HepG2 (cell line): ENCODE data around the gene ZNF276. TPM values are rescaled to one million over a fixed set of nuclear protein-coding genes. Genes with fewer than 3 reads are reported as not detected.
A peak's percentile ranks its signal among the peaks of the same experiment; 100 is the strongest.

ENCODE experiments used
- ADNP ChIP-seq: sonication (generic); formaldehyde crosslinking; IDR thresholded peaks from 2 replicates; pipeline ENCODE4 v1.4.0; 2020; ENCODE audit warnings: missing genetic modification reagents
- CCAR2 ChIP-seq: fragments of 200-400 bp; formaldehyde crosslinking; optimal IDR thresholded peaks from 2 replicates; pipeline ENCODE3; 2018; ENCODE audit warnings: low read depth, mild to moderate bottlenecking, low read length, moderate library complexity
- DDIT3 ChIP-seq: sonication (generic); formaldehyde crosslinking; IDR thresholded peaks from 2 replicates; pipeline ENCODE4 v1.4.0; 2020; ENCODE audit warnings: mild to moderate bottlenecking, missing genetic modification reagents
- EP300 ChIP-seq, 3 experiments: sonication (generic) in 1 of 3; formaldehyde crosslinking in 1 of 3; IDR thresholded peaks; 2 replicates each; pipeline versions ENCODE4 v1.5.1 to v1.6.1; 2011 to 2020; ENCODE audit warnings: low read depth in 2 of 3, low read length in 2 of 3, borderline replicate concordance in 1 of 3, improper control_type of control experiment in 1 of 3, mild to moderate bottlenecking in 1 of 3, missing genetic modification reagents in 1 of 3, moderate library complexity in 1 of 3
- HNF4A ChIP-seq: sonication (generic); formaldehyde crosslinking; IDR thresholded peaks from 2 replicates; pipeline ENCODE4 v1.4.0; 2020; ENCODE audit warnings: missing genetic modification reagents
- HNRNPL ChIP-seq: fragments of 200-400 bp; formaldehyde crosslinking; IDR thresholded peaks from 2 replicates; pipeline ENCODE4 v1.6.1; 2017; ENCODE audit warnings: mild to moderate bottlenecking, low read depth, low read length
- MAFK ChIP-seq, 2 experiments: IDR thresholded peaks in 1 of 2; conservative IDR thresholded peaks in 1 of 2; 2 replicates each; pipeline ENCODE4 v1.6.1; 2011; ENCODE audit warnings: improper control_type of control experiment in 2 of 2, low read length in 2 of 2
- MIER2 ChIP-seq: IDR thresholded peaks from 2 replicates; pipeline ENCODE4 v1.6.1; 2016; ENCODE audit warnings: missing biosample characterization, missing genetic modification reagents
- MNT ChIP-seq: fragments of 450-650 bp; IDR thresholded peaks from 2 replicates; pipeline ENCODE4 v1.6.1; 2016
- NCOR1 ChIP-seq: fragments of 200-600 bp; sonication (generic); IDR thresholded peaks from 2 replicates; pipeline ENCODE4 v1.7.0; 2017; ENCODE audit warnings: antibody characterized with exemption, low read length, borderline replicate concordance
- NFAT5 ChIP-seq: sonication (generic); formaldehyde crosslinking; IDR thresholded peaks from 2 replicates; pipeline ENCODE4 v1.4.0; 2020; ENCODE audit warnings: missing genetic modification reagents
- SOX13 ChIP-seq, 3 experiments: fragments of 450-650 bp in 1 of 3; sonication (generic) in 1 of 3; formaldehyde crosslinking in 1 of 3; IDR thresholded peaks in 2 of 3; conservative IDR thresholded peaks in 1 of 3; 2 replicates each; pipeline versions ENCODE4 v1.5.0 to v1.6.1; 2016 to 2020; ENCODE audit warnings: antibody characterized with exemption in 1 of 3, mild to moderate bottlenecking in 1 of 3, missing compliant biosample characterization in 1 of 3, missing genetic modification reagents in 1 of 3, moderate library complexity in 1 of 3
- TBX3 ChIP-seq: fragments of 450-650 bp; IDR thresholded peaks from 2 replicates; pipeline ENCODE4 v1.6.1; 2017; ENCODE audit warnings: antibody characterized with exemption, mild to moderate bottlenecking, inconsistent platforms, borderline replicate concordance
- ZFX ChIP-seq: sonication (generic); formaldehyde crosslinking; IDR thresholded peaks from 2 replicates; pipeline ENCODE4 v1.4.0; 2020; ENCODE audit warnings: mild to moderate bottlenecking, low read depth, missing genetic modification reagents, moderate library complexity
- ZMYM3 ChIP-seq: sonication (generic); formaldehyde crosslinking; IDR thresholded peaks from 2 replicates; pipeline ENCODE4 v1.5.1; 2020; ENCODE audit warnings: mild to moderate bottlenecking, missing genetic modification reagents
- ZNF263 ChIP-seq: sonication (generic); formaldehyde crosslinking; IDR thresholded peaks from 2 replicates; pipeline ENCODE4 v1.4.0; 2020; ENCODE audit warnings: missing genetic modification reagents
- ZNF414 ChIP-seq: sonication (generic); formaldehyde crosslinking; IDR thresholded peaks from 2 replicates; pipeline ENCODE4 v1.5.0; 2020; ENCODE audit warnings: missing genetic modification reagents
- ZNF552 ChIP-seq: sonication (generic); formaldehyde crosslinking; IDR thresholded peaks from 2 replicates; pipeline ENCODE4 v1.9.0; 2022; ENCODE audit warnings: missing genetic modification reagents, mild to moderate bottlenecking, borderline replicate concordance
- ZNF564 ChIP-seq: sonication (generic); formaldehyde crosslinking; IDR thresholded peaks from 2 replicates; pipeline ENCODE4 v1.8.1; 2023; ENCODE audit warnings: mild to moderate bottlenecking, missing genetic modification reagents
- ZNF678 ChIP-seq: sonication (generic); formaldehyde crosslinking; IDR thresholded peaks from 2 replicates; pipeline ENCODE4 v1.4.0; 2020; ENCODE audit warnings: mild to moderate bottlenecking, missing genetic modification reagents
- polyA plus RNA-seq, 8 experiments: library from polyadenylated mRNA; depleted of rRNA in 3 of 8; stranded (reverse) in 7 of 8; unstranded in 1 of 8; fragments of >200 nt; fragmentation: Illumina TruSeq in 4 of 8; extraction: Trizol in 4 of 8; gene quantifications; 2 replicates each; pipeline versions ENCODE4 v1.2.1 to v1.2.3, GENCODE V29; 2011 to 2016; ENCODE audit warnings: low read depth in 4 of 8, missing spikeins in 1 of 8, mixed read lengths in 1 of 8; ENCODE audit not compliant: insufficient read depth in 1 of 8
- total RNA-seq, 5 experiments: library from RNA; depleted of rRNA; stranded (reverse); fragments of >200 nt; fragmentation: Illumina TruSeq; extraction: Trizol; gene quantifications; 2 replicates each; pipeline ENCODE4 v1.2.3, GENCODE V29; 2016; ENCODE audit warnings: low read depth in 1 of 5

ZNF276 gene
- total and polyA plus RNA-seq, 2 of the 13 experiments (the other 11 are each of a cell fraction or from before 2014, with no cell fraction given), result 17.7 to 18.0 TPM

- peak; percentile 81 for TF ChIP-seq ZMYM3 (CRISPR knock-in tag)
- peak in 1 of 2 experiments; percentile 29; a peak in 1 of 4 replicates for TF ChIP-seq EP300 (IDR thresholded peaks at IDR 0.05; ENCODE audit: low read depth in 2 of 2, low read length in 2 of 2)
- 0 out of 2 replicates have a peak, but pooled peaks have one; percentile 49 for TF ChIP-seq EP300 (CRISPR knock-in tag; IDR thresholded peaks at IDR 0.05; ENCODE audit: borderline replicate concordance)
- TF ChIP-seq SOX13 (IDR thresholded peaks at IDR 0.05), result no peak
- peak in 1 of 2 experiments; percentile 63; a peak in 2 of 4 replicates for TF ChIP-seq SOX13 (CRISPR knock-in tag; conservative IDR thresholded peaks at IDR 0.05 in 1 of 2, IDR thresholded peaks at IDR 0.05 in 1 of 2)
- no peak for TF ChIP-seq MNT
- no peak for TF ChIP-seq DDIT3
- TF ChIP-seq NCOR1, result peak; percentile 50; the same call in 1 of the 2 replicates
- TF ChIP-seq ZNF552, result 0 out of 2 replicates have a peak, but pooled peaks have one; percentile 28
- TF ChIP-seq CCAR2, result no peak
- no peak for TF ChIP-seq MAFK (conservative IDR thresholded peaks at IDR 0.05 in 1 of 2, IDR thresholded peaks at IDR 0.05 in 1 of 2; ENCODE audit: low read length in 2 of 2)
- no peak for TF ChIP-seq ZNF678 (CRISPR knock-in tag)
- TF ChIP-seq ZNF414 (CRISPR knock-in tag), result peak; percentile 71; the same call in 1 of the 2 replicates
- no peak; the same call in 1 of the 2 replicates for TF ChIP-seq ZNF564
- TF ChIP-seq HNRNPL, result 0 out of 2 replicates have a peak, but pooled peaks have one; percentile 66
- peak; percentile 58 for TF ChIP-seq ZFX (CRISPR knock-in tag)
- no peak for TF ChIP-seq MIER2 (CRISPR knock-in tag)
- TF ChIP-seq TBX3, result peak; percentile 51
- peak; percentile 67 for TF ChIP-seq ZNF263 (CRISPR knock-in tag)
- TF ChIP-seq NFAT5 (CRISPR knock-in tag), result no peak
- no peak for TF ChIP-seq ADNP
- peak; percentile 75 for TF ChIP-seq HNF4A (CRISPR knock-in tag)
These were observed 27.2 kb upstream of the ZNF276 start (continued) for GRCh38 chr16:89693931-89694783.
